Hematopoietic multipotent progenitor cell treated with erythropoietin and hydrocortisone succinate and interleukin-3 and kit ligand, for 8 days (in vitro differentiated cells): ENCODE measurements around the gene ATP6V1G1.

Experiments used
- DNase-seq: peaks from one replicate; pipeline ENCODE4 v3.0.0-alpha.2; 2015

The ATP6V1G1 gene

DNA sequence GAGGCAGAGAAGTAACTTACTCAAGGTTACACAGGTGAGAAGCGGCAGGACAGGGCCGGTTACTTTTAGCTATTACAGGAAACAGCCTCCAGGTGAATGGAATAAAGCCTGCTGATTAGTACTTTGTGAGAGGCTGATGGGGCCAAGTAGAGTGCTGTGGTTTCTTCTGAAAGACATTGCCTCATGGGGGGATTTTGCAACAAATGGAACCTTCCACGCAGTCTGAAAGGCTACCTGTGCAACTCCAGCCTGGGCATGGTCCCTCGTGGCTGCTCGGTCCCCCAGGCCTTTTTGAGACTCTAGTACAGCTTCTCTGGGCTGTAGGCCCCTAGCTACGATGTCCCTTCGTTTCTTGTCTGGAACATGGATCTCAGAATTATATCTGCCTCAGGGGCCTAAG, 25.5 kb downstream of the ATP6V1G1 start:
- DNase-seq = no peak

DNA sequence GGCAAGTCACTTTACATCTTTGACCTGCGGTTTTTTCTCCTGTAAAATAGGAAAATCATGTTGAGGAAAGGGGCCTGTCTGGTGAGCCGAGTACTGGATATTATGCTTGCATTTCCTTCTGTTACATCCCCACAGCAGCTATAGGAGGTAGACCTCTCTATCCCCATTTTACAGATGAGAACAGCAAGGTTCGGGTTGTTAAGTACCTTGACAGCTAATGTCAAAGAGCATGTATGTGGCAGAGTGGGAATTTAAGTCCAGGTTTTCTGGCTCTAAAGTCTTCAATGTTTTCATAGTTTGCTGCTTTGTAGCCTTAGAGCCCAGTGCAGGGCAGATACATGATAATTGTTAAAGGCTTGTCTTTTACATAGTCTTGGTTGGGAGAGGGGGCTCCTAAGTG, 26.4 kb downstream of the ATP6V1G1 start:
- DNase-seq = no peak

DNA sequence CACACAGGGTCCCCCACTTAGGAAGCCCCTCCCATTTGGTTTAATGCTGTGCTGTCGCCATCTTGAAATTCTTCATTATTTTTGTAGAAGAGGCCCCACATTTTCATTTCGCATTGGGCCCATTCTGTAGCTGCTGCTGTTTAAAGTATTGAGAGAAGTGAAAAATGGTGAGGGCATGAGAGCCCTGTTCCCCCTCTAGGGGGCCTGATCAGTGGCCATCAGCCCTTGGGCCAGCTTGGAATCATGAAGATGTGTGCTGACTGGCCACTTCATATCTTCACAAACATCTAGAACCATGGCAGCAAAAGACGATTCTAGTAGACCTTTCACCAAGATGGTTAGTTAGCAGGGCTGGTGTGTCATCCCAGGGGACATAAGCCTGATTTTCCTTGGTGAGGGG, 26.8 kb downstream of the ATP6V1G1 start:
- no peak for DNase-seq

DNA sequence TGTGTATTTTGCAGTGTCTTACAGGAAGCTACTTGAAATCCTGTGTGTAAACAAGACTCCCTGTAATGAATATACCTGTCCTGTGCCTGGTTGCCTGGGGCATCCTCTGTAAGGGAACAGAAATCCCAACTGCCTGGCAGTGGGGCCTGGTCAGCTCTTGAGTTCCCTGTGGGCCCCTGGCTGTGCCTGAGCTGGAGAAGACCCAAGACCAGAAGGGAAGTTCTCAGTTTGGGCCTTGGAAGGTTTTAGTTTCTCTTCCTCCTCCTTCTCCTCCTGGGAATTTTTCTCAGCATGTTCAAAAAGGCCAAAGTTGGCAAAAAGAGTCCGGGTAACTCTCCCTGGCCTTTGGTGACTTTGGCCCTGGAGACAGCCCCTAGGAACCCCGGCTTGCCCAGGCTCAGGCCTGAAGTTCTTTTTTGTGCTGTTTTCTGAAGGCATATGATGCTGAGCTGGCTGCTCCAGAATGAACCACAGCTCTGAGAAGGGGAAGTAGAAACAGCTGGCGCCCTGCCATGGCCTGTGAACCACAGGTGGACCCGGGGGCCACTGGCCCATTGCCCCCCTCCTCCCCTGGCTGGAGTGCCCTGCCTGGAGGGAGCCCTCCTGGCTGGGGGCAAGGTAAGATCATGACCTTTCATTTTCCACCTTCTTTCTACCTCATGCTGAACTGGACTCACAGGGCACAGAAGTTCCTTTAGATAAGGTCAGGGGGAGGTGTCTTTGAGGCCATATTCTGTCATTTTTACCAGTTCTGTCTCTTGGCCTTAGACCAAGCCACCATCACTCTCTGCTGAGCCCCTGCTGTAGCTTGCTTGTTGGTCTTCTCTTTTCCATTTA, 29.3 kb downstream of the ATP6V1G1 start:
- peak; percentile 81 for DNase-seq

DNA sequence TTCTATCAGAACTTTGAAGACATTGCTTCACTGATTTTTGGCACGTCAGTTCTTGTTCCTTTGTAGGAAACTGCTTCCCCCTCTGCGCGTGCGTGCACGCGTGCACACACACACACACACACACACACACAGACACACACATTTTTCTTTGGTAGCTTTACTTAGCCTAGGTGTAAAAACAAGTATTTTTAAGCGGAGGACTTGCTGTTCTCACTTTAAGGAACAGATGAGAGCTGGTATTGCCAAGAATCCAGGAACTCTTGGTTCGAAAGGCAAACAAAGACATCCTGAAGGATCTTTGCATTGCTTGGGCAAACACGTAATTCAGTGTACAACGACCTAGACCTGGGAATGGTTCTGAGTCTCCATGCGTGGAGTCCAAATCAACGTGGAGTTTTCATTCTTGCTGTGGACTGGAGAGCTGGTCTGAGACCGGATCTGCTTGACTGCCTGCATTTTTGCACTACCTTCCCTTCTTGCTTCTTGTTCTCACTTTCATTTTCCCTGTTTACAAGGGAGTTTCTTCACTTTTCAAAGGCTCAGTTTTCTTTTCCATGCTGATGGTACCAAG, 31.7 kb downstream of the ATP6V1G1 start:
- peak; percentile 25 for DNase-seq

DNA sequence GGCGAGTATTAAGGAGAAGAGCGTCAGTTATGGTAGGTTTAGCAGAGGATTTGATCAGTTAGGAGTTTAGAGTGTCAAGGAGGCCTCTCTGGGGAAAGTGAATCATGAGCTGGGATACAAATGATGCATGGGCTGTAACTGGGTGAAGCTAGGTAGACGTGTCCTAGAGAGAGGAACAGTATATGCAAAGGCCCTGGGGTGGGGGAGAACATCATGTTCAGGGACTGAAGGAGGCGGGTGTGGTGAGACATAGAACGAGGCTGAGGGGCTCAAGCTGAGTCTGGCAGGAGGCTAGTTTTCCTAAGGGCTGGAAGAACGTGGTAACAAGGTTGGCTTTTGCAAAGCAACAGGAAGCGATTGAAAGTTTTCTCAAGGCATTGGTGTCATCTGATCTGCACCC, 34.0 kb downstream of the ATP6V1G1 start:
- no peak for DNase-seq

DNA sequence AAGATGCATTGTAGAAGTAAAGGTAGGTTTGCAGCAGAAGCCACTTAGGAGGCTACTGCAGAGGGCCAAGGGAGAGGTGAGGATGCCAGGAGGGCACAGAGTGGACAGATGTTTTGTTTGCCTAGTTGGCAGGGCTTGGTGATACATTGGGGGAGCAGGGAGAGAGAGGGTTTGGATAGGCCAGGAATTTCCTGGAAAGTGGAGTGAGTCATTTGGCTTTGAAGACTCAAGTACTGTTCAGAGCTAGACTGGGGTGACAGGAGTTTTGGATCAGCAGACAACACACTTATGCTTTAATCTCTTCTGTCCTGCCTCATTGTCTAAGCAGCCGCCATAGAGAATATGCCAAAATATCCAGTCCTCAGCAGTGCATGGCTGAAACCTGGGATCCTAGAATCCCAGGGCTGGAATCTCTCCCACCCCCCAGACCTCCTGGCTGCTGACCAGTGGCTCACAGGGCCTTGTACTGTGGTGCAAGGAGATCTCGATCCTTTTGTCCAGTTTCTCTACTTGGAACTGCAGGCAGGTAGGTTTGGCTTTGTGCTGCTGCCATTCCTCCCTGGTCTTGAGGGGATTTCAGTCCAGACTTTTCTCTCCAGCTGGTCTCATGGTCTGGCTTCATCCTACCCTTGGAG, 34.5 kb downstream of the ATP6V1G1 start:
- no peak for DNase-seq

DNA sequence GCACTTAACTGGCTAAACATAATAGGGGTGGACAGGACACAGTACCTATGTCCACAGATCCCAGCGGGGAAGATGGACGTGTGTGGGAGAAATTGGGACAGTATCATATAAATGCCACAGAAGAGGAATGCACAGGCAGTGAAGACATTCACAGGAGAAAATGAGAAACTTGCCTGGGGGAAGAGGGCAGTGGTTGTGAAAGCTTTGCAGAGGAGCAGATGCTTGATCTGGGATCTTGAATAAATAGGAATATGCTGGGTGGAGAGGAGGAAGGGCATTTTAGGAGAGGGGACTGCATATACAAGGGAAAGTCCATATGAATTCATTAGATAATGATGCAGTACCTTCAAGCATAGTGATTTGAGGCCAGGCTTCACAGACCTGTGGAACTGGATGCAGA, 37.1 kb downstream of the ATP6V1G1 start:
- no peak for DNase-seq

DNA sequence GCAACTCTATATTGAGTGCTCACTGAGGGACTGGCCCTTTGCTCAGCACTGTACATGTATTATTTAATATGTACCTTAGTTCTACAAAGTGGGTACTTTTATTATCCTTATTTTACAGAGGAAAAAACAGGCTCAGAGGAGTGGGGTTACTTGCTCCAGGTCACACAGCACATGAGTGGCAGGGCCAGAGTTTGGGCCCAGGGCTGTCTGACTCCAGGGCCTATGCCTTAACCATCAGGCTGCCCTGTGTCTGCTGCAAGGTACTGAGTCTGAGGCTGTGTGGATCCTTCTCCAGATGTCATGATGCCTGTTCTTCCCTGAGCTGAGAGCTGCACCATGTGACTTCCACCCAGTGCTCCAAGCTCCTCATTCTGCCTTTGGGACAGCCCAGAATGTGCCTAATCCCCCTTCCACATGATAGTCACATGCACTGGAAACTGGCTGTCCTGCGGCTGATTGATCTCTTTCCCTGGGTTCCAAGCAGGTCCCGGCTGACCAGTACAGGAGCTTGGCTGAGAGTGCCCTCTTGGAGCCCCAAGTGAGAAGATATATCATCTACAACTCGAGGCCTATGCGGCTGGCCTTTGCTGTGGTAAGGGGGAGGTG, 38.9 kb downstream of the ATP6V1G1 start:
- no peak for DNase-seq

DNA sequence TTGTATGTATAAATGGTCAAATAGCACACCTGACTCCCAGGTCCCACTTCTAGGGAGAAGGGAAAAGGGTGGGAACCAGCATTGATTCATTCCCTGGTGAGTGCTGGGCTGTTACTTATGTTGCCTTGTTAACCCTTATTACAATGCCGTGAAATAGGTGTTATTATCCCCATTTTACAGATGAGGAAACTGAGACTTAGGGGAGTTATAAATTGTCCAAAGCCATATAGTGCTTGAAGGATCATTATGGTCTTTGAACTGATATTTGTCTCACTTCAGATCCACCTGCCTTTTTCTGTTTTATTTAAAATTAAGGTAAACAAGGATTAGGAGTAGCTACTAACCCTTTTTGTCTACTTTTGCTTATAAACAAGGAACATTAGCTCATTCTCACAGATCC, 40.0 kb downstream of the ATP6V1G1 start:
- DNase-seq = no peak

DNA sequence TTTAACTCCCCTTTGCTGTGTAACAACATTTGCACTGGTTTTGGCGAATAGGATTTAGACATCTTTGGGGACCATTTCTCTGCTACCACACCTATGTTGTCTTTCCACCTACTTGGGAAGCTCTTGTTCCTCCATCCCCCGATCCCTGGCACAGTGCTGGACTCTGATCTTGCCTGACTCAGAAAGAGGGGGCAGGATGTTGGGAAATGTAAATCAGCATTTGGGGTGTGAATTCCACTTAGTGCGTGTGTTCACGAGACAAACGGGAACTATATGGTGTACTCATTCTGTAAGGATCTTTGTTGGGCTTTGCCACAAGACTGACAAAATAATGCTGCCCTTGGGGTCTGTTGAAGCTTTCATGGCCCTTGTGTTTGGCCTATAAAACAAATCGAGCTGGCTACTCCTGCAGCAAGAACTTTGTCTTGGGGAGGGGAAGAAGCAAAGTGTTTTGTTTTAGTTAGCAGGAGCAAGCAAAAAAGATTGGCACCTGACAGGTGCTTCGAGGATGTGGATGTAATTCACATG, 42.1 kb downstream of the ATP6V1G1 start:
- no peak for DNase-seq

DNA sequence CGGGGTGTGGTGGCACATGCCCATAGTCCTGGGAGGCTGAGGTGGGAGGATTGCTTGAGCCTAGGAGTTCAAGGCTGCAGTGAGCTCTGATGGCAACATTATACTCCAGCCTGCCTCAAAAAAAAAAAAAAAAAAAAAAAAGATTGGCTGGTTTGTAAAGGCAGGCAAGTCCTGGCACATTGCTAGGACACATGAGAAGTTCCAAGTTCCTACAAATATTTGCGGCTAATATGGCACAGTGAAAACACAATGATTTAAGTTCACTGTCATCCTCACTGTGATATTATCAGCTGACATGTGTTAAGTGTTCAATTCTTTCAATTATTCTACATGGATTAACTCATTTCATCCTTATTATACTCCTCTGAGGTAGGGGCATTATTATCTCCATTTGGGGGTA, 43.6 kb downstream of the ATP6V1G1 start:
- DNase-seq = no peak

DNA sequence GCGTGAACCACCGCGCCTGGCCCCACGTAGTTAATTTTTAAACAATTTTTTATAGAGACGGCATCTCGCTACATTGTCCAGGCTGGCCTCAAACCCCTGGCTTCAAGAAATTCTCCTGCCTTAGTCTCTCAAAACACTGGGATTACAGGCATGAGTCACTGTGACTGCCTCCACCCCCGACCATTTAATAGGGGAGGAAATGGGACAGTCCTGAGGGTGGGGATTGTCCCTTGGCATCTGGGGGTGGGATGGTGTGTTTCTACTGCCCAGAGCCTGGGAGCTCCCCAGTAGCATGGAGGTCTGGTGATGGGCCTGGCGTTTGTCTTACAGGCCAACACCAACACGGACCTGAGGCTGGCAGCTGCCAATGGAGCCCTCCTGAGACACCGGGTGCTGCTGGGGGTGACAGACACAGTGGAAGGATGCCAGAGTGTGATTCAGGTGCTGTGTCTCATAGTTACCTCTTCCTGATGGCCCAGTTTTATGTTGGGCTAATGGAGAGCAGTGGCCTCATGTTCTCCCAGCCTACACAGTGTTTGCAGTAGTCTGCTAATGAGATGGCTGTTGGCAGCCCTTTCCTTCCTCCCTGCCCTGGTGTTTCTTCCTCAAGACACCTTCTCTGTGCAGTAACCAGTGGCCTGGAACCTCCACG, 46.0 kb downstream of the ATP6V1G1 start:
- DNase-seq = no peak

DNA sequence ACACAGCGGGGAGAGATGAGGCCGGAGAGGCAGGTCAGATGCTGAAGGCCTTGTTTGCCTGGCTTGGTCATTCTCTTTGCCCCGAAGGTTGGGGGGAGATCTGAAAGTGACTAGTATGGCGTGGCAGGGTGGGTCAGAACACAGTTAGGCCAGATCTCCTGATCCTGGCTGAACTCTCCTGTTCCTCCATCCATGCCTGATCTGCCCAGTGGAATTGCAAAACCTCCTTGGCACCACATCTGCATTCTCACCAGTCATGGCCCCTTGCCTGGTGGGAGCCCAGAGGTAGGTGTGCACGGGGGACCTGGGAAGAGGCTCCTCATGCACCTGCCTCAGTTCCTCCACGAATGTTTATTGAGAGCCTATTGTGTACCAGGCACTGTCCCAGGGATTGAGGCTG, 46.8 kb downstream of the ATP6V1G1 start:
- DNase-seq = no peak

DNA sequence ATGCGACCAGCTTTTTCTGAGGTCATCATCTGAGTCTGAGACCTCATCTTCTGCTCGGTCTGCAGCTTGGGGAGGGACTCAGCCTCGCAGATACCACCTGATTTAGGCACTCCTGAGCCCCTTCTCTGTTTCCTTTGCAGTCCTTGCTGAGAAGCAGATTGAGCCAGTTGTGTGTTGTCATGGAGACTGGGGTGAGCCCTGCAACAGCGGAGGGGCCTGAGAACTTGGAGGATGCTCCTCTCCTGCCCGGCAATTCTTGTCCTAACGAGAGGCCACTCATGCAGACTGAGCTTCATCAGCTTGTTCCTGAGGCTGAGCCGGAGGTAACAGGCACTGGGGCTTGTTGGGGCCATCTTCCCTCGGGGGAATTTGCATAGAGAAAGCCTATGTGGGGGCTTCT, 50.8 kb downstream of the ATP6V1G1 start:
- no peak for DNase-seq

DNA sequence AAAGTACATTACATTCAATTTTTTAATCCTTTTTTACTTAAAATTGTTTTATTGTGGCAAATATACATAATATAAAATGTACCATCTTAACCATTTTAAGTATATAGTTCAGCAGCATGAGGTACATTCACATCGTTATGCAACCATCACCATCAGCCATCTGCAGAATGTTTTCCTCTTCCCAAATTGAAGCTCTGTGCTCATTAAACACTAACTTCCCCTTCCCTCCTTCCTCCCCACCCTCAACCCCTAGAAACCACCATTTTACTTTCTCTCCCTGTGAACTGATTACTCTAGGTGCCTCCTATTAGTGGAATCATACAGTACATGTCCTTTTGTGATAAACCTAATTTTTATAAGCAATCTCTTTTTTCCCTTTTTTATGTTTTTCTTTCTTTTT, 54.4 kb downstream of the ATP6V1G1 start:
- DNase-seq = no peak

DNA sequence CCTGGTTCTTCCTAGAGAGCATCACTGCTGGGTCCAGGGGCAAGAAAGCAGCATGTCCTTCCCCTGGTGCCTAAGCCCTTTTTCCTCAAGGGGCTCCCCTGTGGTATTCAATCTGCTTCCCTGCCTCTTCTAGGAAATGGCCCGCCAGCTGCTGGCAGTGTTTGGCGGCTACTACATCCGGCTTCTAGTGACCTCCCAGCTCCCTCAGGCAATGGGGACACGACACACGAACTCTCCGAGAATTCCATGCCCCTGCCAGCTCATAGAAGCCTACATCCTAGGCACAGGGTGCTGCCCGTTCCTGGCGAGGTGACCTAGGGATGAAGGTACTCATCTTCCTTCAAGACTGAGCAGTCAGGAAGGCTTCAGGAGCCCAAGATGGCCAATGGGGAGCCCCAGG, 55.4 kb downstream of the ATP6V1G1 start:
- no peak for DNase-seq

DNA sequence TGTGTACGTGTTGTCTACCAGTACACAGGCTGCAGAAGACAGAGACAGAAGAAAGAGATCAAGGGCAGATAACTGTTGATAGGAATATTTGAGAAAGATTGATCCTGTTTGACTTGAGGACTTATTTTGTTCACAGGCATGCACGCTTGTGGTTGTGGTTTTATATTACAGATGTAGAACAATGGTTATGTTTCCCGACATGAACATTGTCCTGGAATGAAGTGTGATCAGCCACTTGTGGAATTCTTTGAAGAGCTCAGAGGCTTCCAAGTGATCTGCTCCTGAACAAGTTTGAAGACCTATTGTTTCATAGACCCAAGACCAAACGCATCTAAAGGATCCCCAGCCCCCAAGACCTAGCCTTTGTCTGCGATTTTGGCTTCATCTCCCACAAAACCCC, 56.3 kb downstream of the ATP6V1G1 start:
- no peak for DNase-seq
